Frontal cortex (tissue), 4 donors: ENCODE measurements around the gene LSM14B. TPM values are rescaled to one million over a fixed set of nuclear protein-coding genes. Genes with fewer than 3 reads are reported as not detected.

Experiments
- DNase-seq, 2 donors: peaks; one replicate each; pipeline ENCODE4 v3.0.0; 2012; ENCODE audit warnings: low spot score in 2 of 2
- FAIRE-seq: peaks from 2 replicates; lab custom pipeline; 2012; peaks lifted over from hg19 to GRCh38; lab: Jason Lieb, UNC
- total RNA-seq: library from RNA; depleted of rRNA; stranded (reverse); fragments of >200 nt; gene quantifications from one replicate; pipeline ENCODE4 v1.2.3, GENCODE V29; 2014
- donor health status: control.
- donor health status: control.
- donor health status: control.

LSM14B gene
- total RNA-seq, 1 donor from 2014 or later = 97.8 TPM

DNA sequence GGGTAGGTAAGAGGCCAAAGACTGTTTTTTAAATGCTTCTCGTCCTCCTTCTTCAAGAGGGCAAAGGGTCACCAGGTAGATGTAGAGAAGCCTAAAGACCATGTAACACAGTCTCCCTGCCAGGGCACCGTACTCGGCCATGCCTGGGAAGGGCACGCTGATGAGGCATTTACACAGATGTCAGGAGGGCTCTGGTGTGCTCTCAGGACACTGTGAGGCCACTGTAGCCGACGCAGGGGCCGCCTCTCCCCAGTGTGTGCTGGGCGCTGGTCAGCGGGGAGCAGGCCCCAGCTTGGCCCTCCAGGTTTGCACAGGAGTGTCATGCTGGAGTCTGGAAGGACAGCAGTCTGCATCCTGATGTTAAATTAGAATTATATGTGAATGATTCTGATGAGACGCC lies 53.4 kb downstream of the LSM14B start:
- FAIRE-seq = no peak
- no peak for DNase-seq

GRCh38 chr20:62176866-62177265 lies 54.6 kb downstream of the LSM14B start:
- FAIRE-seq = no peak

DNA sequence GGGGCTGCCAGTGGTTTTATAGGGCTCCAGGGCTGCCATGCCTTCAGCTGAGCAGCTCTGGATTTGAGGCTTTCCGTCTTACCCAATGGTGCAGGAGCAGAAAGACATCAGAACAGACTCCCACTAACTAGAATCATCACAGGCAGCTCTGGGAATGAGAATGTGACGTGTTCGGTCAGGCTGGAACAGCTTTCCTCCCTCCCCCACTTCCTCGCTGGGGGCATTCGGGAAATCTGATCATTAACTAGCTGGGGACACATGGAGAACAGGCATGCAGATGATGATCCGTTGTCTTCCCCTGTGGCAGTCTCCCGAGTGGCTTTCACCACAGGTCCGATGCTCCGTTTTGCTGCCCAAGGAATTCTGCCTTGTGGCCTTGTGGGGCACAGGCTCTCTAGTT lies 55.0 kb downstream of the LSM14B start:
- DNase-seq = no peak
- FAIRE-seq = no peak

More at GRCh38 chr20:62176866-62177265, 54.6 kb downstream of the LSM14B start:
- no peak for DNase-seq

- no peak for FAIRE-seq
- no peak for DNase-seq
These were observed 56.3 kb downstream of the LSM14B start for GRCh38 chr20:62178316-62179161.

DNA sequence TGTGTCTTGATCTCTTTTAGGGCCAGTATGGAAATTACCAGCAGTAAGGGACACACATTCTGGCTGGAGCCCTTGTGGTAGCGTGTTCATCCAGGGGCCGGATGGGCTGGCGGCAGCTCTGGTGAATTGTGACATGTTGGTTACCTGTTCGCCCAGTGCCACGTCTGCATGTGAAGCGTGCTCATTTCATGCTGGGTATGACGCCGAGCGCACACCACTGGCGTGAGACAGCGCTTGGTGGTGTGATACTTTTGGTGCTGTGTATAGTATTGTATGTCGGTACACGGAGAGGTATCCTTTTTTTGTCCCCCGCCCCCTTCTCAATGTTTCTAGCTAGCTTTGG lies 56.9 kb downstream of the LSM14B start:
- DNase-seq (no peak), FAIRE-seq (no peak)

DNA sequence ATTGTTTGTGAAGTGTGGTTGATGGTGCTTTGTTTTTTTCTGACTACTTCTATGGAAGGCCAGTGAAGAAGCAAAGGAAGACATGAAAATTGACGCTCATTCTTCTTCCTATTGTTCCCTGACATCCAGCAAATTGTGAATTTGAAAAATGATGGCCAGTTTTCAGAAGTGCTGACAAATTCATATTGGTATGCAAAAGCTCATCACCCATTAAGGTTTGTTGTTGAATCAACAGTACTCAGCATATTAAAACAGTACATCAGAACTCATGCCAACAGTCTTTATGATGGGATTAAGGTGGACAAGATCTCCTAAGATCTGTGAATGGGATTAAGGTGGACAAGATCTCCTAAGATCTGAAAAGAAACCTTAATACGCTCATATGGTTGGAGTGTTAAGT lies 59.5 kb downstream of the LSM14B start:
- FAIRE-seq = no peak
- no peak for DNase-seq

GRCh38 chr20:62182469-62183425 lies 60.5 kb downstream of the LSM14B start, which contains the start of gene MTG2:
Gene MTG2 (plus strand): TSS chr20:62183028. CDS start chr20:62193421, 10,393 bp downstream.
- FAIRE-seq = no peak

DNA sequence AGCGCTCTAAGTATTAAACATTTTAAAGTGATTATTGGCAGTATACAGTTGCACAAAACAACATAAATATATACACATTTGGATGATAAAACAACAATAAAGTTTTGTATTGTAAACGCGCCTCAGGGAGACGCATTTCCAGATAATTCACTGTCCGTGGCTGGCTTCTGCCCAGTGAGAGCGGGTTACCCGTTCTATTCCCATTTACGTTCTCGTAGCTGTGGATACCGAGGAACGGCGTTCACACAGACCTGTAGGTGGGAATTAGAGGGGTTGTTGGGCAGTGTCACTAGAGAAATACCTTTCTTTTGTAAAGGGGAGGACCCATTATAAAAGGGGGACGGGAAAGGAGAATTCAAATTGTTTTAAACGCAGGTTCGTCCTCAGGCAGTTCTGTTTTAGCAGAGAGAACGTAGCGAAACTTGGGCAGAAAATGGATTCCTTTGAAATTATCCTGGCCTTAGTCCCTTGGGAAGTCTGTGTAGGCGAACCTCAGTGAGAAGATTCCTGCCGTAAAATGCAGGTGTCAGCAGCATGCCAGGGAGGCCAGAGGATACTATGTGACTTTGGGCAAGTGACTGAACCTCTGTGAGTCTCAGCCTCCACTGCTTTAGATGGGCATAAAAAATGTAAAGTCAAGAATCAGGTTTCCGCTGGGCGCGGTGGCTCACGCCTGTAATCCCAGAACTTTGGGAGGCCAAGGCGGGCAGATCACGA lies 61.3 kb downstream of the LSM14B start:
- FAIRE-seq (no peak), DNase-seq (no peak)

More at GRCh38 chr20:62182469-62183425, 60.5 kb downstream of the LSM14B start, which contains the start of gene MTG2:
- DNase-seq = peak; percentile 99

Other genes with a start within 250 kb of the LSM14B start
- 6.5 TPM for gene TAF4, start 56.6 kb upstream of the LSM14B start, total RNA-seq
- gene PSMA7, start 20.9 kb downstream of the LSM14B start, total RNA-seq = 124 TPM
- gene SS18L1, start 21.3 kb downstream of the LSM14B start, total RNA-seq = 86.0 TPM
- gene MTG2, start 60.6 kb downstream of the LSM14B start, total RNA-seq = 17.5 TPM
- gene HRH3, start 97.8 kb downstream of the LSM14B start, total RNA-seq = 0.82 TPM
- 42.4 TPM for gene OSBPL2, start 116.0 kb downstream of the LSM14B start, total RNA-seq
- gene ADRM1, start 180.5 kb downstream of the LSM14B start, total RNA-seq = 41.2 TPM
- gene LAMA5, start 244.8 kb downstream of the LSM14B start, total RNA-seq = 11.4 TPM